Esophagus muscularis mucosa (tissue), 4 donors: ENCODE data around the gene ZNF835. TPM values are rescaled to one million over a fixed set of nuclear protein-coding genes. Genes with fewer than 3 reads are reported as not detected.

ENCODE experiments used
- DNase-seq: peaks from one replicate; pipeline ENCODE4 v3.0.0-alpha.2; 2017; ENCODE audit errors: extremely low spot score
- H3K27ac ChIP-seq, 4 donors: fragments of 200-600 bp; sonication (generic); replicated peaks in 1 of 4; 1 replicate in 3 of 4; 2 replicates in 1 of 4; pipeline ENCODE4 v1.5.1; 2016 to 2019; ENCODE audit warnings: mild to moderate bottlenecking in 1 of 4
- H3K27me3 ChIP-seq, 4 donors: fragments of 200-600 bp; sonication (generic); one replicate each; pipeline versions ENCODE4 v1.5.1 to v1.6.0; 2016 to 2019
- H3K36me3 ChIP-seq, 4 donors: fragments of 200-600 bp; sonication (generic); one replicate each; pipeline ENCODE4 v1.5.1; 2016 to 2019
- H3K4me1 ChIP-seq, 4 donors: fragments of 200-600 bp; sonication (generic); one replicate each; pipeline ENCODE4 v1.5.1; 2016 to 2019
- H3K4me3 ChIP-seq, 4 donors: fragments of 200-600 bp; sonication (generic); 1 replicate in 2 of 4; 2 replicates in 2 of 4; pipeline ENCODE4 v1.5.1; 2016 to 2019; ENCODE audit warnings: mild to moderate bottlenecking in 4 of 4, moderate library complexity in 1 of 4
- H3K9me3 ChIP-seq, 4 donors: fragments of 200-600 bp; sonication (generic); 1 replicate in 3 of 4; 2 replicates in 1 of 4; pipeline ENCODE4 v1.5.1; 2016 to 2019
- EP300 ChIP-seq: sonication (generic); formaldehyde crosslinking; IDR thresholded peaks from one replicate; pipeline ENCODE4 v1.6.1; 2017; ENCODE audit warnings: antibody characterized with exemption
- POLR2A ChIP-seq: fragments of 450-650 bp; IDR thresholded peaks from one replicate; pipeline ENCODE4 v1.6.1; 2017; ENCODE audit warnings: antibody characterized with exemption, moderate library complexity, mild to moderate bottlenecking, low read depth
- POLR2AphosphoS5 ChIP-seq, 2 donors: sonication (generic); formaldehyde crosslinking; IDR thresholded peaks; one replicate each; pipeline ENCODE4 v1.6.1; 2017; ENCODE audit warnings: antibody characterized with exemption in 2 of 2
- WGBS: methylation state at CpG from one replicate; pipeline ENCODE4 v1.1.5; 2018; 5-methylcytosine and 5-hydroxymethylcytosine counted together
- intact Hi-C: fragments of 100-400 bp; cut with DNase I; formaldehyde crosslinking; loops from one replicate; pipeline ENCODE4 v1.15.1; 2023
- total RNA-seq, 4 donors: library from RNA; depleted of rRNA; stranded (reverse); fragments of >200 nt; gene quantifications; one replicate each; pipeline versions ENCODE4 v1.1.0 to v1.2.1, GENCODE V29; 2016
- TF ChIP-seq, protein P1 (sequence below), 3 experiments: fragments of 200-600 bp in 2 of 3; fragments of 450-650 bp in 1 of 3; sonication (generic) in 2 of 3; IDR thresholded peaks; one replicate each; pipeline ENCODE4 v1.5.1; 2017 to 2019; ENCODE audit warnings: antibody characterized with exemption in 3 of 3, mild to moderate bottlenecking in 2 of 3, moderate library complexity in 1 of 3

The ZNF835 gene
- 10 to 100 TPM in 1 of 4 donors, 1 to 10 TPM in 3; 3.0 to 11.4 (median 6.7) TPM for total RNA-seq

DNA sequence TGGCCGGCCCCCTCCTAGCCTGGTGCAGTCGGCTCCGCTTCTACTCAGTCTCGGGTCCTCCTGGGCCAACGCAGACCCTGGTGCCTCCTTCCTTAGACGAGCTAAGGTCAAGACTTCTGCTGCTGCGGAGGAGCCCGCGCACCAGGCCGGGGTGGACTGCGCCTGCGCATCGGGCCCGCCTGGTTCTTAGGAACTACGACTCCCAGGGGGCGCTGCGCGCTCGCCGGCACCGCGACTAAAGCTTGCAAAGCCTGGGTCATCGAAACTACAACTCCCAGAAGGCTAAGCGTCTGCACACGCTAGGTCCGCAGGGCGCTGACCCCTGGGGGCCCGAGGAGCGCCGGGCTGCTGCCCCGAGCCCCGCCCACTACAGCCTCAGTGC is at the start of gene ZNF835:
Gene ZNF835, minus strand, starts transcription at position 145 of the 382 bp plus-strand sequence. CDS start 6,559 bp downstream, outside the sequence.
- Histone ChIP-seq H3K27me3 (no peaks in the 10 kb centered on the region), H3K36me3 (no peaks in the 10 kb centered on the region), H3K4me3 (peak within 1 kb of the TSS; percentile 67 to 90 (median 74)), H3K4me1 (peaks cover 17 to 20% (median 19%) of the 10 kb centered on the region in 4 donors), H3K9me3 (no peaks in the 10 kb centered on the region), H3K27ac (peak within 1 kb of the TSS; percentile 49 to 70 (median 61))
- intact Hi-C loops = loop anchor here (10.0 kb wide), 1 partner anchor 167 kb away; the partner anchor contains the start of gene ZNF471
- WGBS = no CpG with 5 or more reads among the region's 32 CpGs
- DNase-seq = peak; percentile 97
- peak; percentile 84 to 90 for TF ChIP-seq POLR2AphosphoS5 (IDR thresholded peaks at IDR 0.05)
- TF ChIP-seq EP300 = no peak
- TF ChIP-seq, protein P1, sequence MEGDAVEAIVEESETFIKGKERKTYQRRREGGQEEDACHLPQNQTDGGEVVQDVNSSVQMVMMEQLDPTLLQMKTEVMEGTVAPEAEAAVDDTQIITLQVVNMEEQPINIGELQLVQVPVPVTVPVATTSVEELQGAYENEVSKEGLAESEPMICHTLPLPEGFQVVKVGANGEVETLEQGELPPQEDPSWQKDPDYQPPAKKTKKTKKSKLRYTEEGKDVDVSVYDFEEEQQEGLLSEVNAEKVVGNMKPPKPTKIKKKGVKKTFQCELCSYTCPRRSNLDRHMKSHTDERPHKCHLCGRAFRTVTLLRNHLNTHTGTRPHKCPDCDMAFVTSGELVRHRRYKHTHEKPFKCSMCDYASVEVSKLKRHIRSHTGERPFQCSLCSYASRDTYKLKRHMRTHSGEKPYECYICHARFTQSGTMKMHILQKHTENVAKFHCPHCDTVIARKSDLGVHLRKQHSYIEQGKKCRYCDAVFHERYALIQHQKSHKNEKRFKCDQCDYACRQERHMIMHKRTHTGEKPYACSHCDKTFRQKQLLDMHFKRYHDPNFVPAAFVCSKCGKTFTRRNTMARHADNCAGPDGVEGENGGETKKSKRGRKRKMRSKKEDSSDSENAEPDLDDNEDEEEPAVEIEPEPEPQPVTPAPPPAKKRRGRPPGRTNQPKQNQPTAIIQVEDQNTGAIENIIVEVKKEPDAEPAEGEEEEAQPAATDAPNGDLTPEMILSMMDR (IDR thresholded peaks at IDR 0.05) = peak; percentile 15 to 41 (median 30)
- TF ChIP-seq POLR2A = no peak

DNA sequence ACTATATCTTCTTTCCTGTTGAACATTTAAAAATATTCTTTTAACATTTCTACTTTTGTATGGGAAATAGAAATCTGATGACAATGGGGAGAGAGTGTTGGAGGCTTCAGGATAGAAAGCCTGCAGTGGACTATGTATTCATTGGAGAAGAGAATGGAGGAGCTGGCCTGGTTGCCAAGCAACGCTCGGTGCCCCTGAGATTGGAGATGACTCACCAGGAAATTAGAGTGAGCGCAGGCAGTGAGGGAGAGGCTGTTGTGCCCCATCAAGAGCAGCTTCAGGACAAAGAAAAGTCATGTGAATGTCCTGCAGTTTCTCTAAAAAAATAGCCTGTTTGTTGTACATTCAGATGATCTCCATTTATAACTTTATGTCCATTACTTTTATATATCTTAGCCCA is 48.7 kb upstream of the ZNF835 start:
- DNase-seq = no peak
- Histone ChIP-seq H3K9me3 (no peaks in the 10 kb centered on the region), H3K27ac (no peak overlapping the region), H3K36me3 (no peaks in the 10 kb centered on the region), H3K4me1 (no peaks in the 10 kb centered on the region), H3K4me3 (no peak overlapping the region), H3K27me3 (no peaks in the 10 kb centered on the region)
- intact Hi-C loops = no loop called here
- 40% methylated on average over 3 of the region's 3 CpGs for WGBS
- no peak for TF ChIP-seq POLR2A
- no peak for TF ChIP-seq EP300
- TF ChIP-seq, protein P1 (IDR thresholded peaks at IDR 0.05) = no peak
- no peak for TF ChIP-seq POLR2AphosphoS5 (IDR thresholded peaks at IDR 0.05)

DNA sequence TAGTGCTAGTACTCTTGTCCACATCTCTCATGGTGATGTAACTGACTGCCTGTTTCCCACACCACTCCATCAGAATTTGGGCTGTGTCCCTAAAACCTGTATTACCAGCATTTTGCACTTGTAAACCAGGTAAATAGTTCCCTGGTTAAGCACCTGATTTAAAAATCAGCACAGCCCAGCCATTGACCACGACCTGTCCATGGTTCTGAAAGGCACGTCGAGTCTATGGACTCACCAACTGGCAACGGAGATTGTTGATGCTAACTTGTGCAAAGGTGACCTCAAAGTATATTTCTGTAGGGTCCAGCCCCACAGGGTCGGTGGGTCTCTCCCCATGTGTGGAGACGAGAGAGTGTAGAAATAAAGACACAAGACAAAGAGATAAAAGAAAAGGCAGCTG is 46.7 kb upstream of the ZNF835 start:
- Histone ChIP-seq H3K4me1 (no peaks in the 10 kb centered on the region), H3K27ac (no peak overlapping the region), H3K9me3 (no peaks in the 10 kb centered on the region), H3K4me3 (no peak overlapping the region), H3K36me3 (no peaks in the 10 kb centered on the region), H3K27me3 (no peaks in the 10 kb centered on the region)
- TF ChIP-seq POLR2AphosphoS5 (IDR thresholded peaks at IDR 0.05) (no peak), POLR2A (no peak), EP300 (no peak)
- TF ChIP-seq, protein P1 (IDR thresholded peaks at IDR 0.05) = no peak
- intact Hi-C loops = no loop called here
- DNase-seq = no peak
- WGBS = 54% methylated on average over 6 of the region's 6 CpGs

DNA sequence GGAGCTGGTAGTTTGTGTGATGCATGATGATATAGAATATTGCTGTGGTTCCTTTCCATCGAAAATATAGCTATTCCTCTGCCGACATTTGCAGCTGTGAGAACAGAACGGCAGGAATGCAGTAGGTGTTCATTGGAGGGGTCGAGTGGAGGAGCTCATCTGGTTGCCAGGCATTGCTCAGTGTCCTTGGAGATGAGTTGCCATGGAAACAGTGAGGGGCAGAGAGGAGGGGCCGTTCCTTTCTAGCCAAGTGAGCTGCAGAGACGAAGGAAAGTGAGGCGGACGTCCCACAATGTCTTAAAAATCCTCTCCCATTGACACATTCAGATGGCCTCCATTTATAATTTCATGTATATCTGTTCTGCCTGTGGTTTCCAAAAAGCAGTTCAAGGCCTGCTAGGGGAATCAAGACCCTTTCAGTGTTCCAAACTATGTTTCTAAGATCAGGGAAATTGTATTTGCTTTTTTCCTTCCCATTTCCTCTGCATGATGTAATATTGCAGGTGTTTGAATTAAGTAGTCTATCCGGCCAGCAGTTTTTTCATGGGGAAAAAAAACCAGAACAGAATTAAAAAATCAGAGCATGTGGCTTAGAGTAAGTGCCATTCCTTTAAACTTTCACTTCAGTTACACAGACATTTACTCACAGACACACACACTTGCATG is 41.2 kb upstream of the ZNF835 start:
- Histone ChIP-seq H3K4me3 (no peak overlapping the region), H3K27ac (no peak overlapping the region), H3K36me3 (peaks cover 0 to 8% (median 0%) of the 10 kb centered on the region in 4 donors), H3K4me1 (no peaks in the 10 kb centered on the region), H3K9me3 (no peaks in the 10 kb centered on the region), H3K27me3 (no peaks in the 10 kb centered on the region)
- intact Hi-C loops = no loop called here
- TF ChIP-seq POLR2AphosphoS5 (IDR thresholded peaks at IDR 0.05) (no peak), EP300 (no peak), POLR2A (no peak)
- TF ChIP-seq, protein P1 (IDR thresholded peaks at IDR 0.05) = no peak
- WGBS = 30% methylated on average over 9 of the region's 9 CpGs
- DNase-seq = no peak
